HK-2 (cell line): ENCODE measurements around the gene ARL4A.

ENCODE experiments used
- DNase-seq: peaks from one replicate; pipeline ENCODE4 v3.0.0-alpha.2; 2018; ENCODE audit not compliant: unreplicated experiment

The ARL4A gene

DNA sequence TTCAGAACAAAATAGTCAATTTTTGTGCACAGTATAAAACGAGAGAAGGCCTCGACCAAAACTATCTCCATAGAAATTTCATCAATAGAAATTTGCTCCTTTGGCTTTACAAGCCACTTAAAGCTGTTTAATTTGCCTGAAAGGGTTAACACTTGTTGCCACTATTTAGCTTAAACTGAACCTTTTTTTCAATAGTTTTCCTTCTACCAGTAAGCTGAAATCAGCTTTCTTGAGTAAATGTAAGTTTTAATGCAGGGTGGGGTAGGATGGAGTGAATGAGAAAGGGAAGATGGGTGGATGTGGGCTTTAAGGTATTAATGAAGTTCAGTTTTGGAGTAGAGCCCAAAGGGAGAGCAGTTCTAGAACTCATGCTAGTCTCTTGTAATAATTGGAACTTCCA lies 39.5 kb downstream of the ARL4A start:
- DNase-seq: no peak

DNA sequence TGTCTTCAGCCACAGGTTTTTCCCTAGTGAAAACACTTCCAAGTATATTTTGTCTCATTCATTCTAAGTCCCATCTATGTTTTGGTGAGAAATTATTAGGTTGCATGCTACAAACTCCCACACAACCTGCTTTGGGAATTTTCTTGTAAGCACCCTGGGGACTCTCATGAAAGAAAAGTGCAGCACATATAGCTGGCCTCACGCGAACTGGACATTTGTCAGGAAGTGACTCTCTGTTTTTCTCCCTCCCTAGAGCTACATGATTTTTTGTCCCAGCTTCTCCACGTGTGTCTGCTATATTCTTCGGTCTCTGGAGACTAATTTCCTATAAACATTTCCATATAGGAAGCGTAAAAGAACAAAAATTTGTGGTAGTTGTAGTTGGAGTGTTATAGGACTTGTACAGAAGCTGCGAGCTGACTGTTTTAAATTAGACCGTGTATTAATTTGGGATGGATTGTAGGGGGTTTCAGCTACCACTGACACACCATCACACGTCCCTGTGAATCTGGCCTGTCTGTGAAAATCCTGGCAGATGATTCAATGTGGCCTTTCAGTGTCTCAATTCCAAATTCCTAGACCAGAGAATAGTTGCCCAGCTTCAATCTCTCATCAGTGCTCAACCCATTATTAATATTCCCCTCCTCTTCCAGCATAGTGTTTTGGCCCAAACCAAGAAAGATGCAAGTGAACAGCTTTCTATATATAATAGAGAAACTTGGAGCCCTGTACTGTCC lies 40.2 kb downstream of the ARL4A start:
- no peak for DNase-seq

DNA sequence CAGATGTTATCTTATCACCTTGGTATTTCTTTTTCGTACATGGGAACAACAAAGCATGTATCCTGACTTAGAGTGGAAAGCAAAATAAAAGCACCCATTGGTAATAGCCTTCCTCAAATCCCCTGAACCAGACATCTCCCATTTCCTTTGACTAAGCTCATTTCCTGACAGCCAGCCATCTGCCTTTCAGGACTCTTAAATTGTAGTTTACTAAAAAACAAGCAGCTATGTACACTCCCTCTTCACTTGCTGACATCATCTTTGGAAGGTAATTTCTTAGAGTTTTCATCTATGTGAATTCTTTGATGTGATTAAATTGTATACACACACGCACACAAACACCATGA lies 40.7 kb downstream of the ARL4A start:
- DNase-seq: no peak

DNA sequence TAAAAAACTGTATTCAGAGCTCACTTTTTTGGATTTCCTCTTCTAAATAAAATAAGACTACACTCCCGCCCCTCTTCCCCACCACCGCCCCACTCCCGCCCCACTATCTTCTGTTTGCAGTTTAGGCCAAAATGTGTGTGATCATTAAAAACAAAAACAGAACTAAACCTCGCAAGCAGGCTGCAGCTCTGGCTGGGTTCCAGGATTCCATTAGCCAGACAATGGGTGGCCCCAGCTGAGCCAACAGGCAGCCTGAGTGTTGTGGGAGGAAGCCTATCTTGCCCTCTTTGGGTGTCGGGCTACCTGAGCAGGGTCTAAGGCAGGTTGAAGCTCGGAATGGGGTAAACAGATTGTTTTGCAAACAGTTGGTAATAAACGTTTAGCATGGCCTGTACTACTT lies 41.7 kb downstream of the ARL4A start:
- DNase-seq: no peak

DNA sequence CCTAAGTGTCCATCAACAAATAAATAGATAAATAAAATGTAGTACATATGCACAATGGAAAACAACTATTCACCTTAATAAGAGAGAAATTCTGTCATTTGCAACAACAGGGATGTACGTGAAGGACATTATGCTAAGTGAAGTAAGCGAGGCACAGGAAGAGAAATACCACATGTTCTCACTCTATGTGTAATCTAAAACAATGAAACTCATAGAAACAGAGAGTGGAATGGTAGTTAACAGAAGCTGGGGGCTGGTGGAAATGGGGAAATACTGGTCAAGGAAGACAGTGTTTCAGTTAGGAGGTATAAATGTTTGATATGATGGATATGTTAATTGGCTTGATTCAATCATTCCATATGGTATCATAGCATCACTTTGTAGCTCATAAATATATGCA lies 43.1 kb downstream of the ARL4A start:
- no peak for DNase-seq

DNA sequence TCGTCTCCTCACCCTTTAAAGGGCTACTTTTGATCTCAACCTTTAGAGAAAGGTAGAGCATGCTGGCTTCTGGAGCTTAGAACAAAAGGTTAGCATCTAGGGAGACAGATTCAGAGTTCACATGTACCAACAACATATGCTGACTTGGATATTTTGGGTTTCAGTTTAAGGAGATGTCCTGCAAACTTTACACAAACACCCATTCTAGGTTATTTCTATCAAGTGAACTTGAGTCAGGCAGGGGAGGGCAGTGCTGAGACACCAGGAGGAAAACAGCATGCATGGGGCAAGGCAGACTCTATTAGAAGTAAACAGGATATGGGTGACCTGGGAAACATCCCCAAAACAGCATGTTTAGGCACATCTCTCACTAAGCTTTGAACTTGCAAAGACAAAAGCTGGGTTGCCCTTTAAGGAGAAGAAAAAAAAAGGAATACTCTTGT lies 43.8 kb downstream of the ARL4A start:
- DNase-seq: no peak

DNA sequence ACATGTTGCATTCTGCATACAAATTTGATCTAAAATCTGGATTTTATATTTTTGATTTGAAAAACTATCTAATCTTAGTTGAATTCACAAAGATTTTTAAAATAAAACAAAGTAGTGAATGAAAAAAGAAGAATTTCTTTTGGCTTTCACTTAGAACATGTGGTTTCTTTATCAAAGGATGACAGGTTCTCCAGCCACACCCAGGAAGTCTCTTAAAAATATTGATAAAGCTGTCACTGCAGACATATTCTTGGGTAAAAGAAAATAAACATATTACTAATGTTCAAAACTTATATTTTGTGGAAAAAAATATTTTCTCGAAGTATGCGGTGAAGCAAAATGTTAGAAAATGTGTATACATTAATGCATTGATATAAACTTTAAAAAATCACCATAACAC lies 44.3 kb downstream of the ARL4A start:
- DNase-seq: no peak

DNA sequence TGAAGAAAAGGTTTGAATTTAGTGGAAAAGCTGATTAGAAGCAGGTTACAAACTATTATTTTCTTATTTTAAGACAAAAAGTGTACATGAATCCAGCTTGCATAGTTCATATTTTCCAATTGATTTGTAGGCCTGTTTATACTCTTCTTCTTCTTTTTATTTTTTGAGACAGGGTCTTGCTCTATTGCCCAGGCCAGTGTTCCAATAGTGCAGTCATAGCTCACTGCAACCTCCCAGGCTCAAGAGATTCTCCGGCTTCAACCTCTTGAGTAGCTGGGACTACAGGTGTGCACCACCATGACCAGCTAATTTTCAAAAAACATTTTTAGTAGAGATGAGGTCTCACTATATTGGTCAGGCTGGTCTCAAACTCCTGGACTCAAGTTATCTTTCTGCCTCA lies 45.0 kb downstream of the ARL4A start:
- no peak for DNase-seq

DNA sequence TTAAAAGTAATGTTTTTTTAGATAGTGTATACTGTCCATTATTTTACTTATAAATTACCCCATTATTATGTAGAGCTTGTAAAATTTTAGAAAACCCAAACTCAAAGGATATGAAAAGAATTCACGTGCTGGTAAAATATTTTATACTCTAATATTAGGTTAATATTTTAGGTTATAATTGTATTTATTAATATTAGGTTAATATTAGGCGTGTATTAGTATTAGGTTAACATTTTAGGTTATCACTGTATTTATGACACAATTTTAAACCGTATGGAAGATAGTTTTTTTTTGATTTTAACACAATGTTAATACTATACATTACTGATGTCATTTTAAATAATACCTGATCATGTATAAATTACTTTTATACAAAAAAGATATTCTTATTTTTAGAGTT lies 48.5 kb downstream of the ARL4A start:
- no peak for DNase-seq

DNA sequence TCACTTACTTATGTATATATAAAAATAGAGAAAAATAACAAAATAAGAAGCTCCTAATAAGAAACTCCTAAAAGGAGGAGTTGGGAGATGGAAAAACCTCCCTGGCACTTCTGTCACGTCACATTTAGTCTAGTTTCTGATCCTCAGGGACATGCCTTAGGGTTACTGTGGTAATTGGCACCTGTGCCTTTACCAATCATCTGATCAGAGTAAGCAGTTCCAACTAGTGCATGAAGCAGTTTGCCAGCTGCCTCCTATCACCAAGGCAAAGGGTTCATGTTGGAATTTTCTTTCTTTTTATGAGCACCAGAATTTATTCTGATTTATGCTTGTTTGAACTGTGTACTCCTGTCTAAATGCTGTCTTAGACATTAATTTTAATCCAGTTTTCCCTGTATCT lies 49.9 kb downstream of the ARL4A start:
- DNase-seq: no peak

DNA sequence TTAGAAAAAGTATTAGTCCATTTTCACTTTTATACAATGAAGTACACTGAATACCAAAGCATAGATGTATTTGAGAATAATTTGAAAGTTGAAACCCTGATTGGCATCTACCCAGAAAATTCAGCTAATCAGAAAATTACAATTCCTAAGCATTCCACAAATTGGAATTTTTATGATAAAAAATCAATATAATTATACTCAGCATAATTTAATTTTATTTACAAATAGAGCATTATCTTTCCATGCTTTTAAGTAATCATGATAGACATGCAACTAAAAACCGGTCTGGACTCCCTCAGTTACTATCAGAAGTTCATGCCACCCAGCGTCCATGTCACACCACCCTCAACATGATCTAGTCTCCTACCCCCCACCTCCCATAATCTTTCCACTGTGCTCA lies 50.4 kb downstream of the ARL4A start:
- no peak for DNase-seq

DNA sequence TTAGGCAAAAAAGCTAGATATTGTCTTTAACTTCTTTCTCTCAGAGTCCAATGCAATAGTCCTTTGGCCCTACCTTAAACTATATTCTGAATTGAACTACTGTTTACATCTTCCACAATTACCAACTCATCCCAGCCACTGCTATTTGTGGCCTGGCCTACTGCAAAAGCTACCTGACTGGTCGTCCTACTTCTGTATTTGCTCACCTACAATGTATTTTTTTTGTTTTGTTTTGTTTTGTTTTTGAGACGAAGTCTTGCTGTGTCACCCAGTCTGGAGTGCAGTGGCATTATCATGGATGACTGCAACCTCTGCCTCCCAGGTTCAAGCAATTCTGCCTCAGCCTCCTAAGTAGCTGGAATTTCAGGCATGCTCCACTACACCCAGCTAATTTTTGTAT lies 51.2 kb downstream of the ARL4A start:
- DNase-seq: no peak
